ENCODE measurements around the gene CASQ1. TPM values are rescaled to one million over a fixed set of nuclear protein-coding genes. Genes with fewer than 3 reads are reported as not detected.

Gene CASQ1
- total and polyA plus RNA-seq, 9 of the 15 experiments (the other 6 are each of a cell fraction or from before 2014, with no cell fraction given): not detected

GRCh38 chr1:160161965-160162705 lies 28.2 kb upstream of the CASQ1 start (continued):
- TF ChIP-seq REST (IDR thresholded peaks at IDR 0.05; ENCODE audit: borderline replicate concordance) (peak; percentile 43; the same call in 1 of the 2 replicates), REST (CRISPR knock-in tag; IDR thresholded peaks at IDR 0.05; ENCODE audit: low read depth) (no peak), CHD1 (IDR thresholded peaks at IDR 0.05; ENCODE audit: low read length) (no peak), SMARCE1 (IDR thresholded peaks at IDR 0.05) (no peak), GABPB1 (CRISPR knock-in tag; IDR thresholded peaks at IDR 0.05) (no peak), RAD21 (CRISPR knock-in tag; conservative IDR thresholded peaks at IDR 0.05 in 1 of 2, IDR thresholded peaks at IDR 0.05 in 1 of 2) (peak; percentile 14 to 62; a peak in 2 of 4 replicates), VEZF1 (CRISPR knock-in tag; IDR thresholded peaks at IDR 0.05) (no peak), ZNF280A (IDR thresholded peaks at IDR 0.05; ENCODE audit: low read depth, partially characterized antibody) (no peak), TAF7 (tag; IDR thresholded peaks at IDR 0.05) (no peak), BMI1 (IDR thresholded peaks at IDR 0.05; ENCODE audit: low read length) (no peak), KLF10 (CRISPR knock-in tag; IDR thresholded peaks at IDR 0.05) (no peak), FOXK2 (conservative IDR thresholded peaks at IDR 0.05 in 1 of 2, IDR thresholded peaks at IDR 0.05 in 1 of 2; ENCODE audit: low read depth in 2 of 2) (no peak), SMC3 (conservative IDR thresholded peaks at IDR 0.05; ENCODE audit: insufficient read depth, low read depth, low read length) (peak; percentile 45; the same call in 1 of the 2 replicates)

Data from K562 (cell line).